ENCODE data around the gene RASGRP2.

Gene RASGRP2

GRCh38 chr11:64743591-64744543 lies at the start of gene RASGRP2:
RASGRP2 (minus strand) TSS chr11:64744142; CDS start chr11:64742866, 1,276 bp downstream.
- DNase-seq (ENCODE audit: low read depth in 2 of 2): peak in 1 of 2 experiments; percentile 66

DNA sequence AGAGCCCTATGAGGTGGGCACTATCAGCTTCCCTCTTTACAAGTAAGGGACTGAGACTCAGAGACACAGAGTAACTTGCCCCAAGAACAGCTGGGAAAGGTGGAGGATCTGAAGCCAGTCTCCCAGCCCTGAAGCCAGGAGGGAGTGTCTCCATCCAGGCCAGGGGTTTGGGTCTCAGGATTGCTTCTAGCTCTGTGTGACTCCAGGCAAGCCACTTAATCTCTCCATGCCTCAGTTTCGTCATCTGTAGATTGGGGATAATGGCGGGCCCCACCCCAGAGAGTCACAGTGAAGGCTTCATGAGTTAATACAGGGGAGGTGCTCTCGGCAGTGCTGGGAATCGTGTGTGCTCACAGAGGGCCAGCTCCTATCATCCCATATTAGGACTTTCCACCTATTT lies 48.5 kb upstream of the RASGRP2 start:
- no peak for DNase-seq (ENCODE audit: low read depth in 2 of 2)

GRCh38 chr11:64791781-64792291 lies 47.9 kb upstream of the RASGRP2 start:
- no peak for DNase-seq (ENCODE audit: low read depth in 2 of 2)

DNA sequence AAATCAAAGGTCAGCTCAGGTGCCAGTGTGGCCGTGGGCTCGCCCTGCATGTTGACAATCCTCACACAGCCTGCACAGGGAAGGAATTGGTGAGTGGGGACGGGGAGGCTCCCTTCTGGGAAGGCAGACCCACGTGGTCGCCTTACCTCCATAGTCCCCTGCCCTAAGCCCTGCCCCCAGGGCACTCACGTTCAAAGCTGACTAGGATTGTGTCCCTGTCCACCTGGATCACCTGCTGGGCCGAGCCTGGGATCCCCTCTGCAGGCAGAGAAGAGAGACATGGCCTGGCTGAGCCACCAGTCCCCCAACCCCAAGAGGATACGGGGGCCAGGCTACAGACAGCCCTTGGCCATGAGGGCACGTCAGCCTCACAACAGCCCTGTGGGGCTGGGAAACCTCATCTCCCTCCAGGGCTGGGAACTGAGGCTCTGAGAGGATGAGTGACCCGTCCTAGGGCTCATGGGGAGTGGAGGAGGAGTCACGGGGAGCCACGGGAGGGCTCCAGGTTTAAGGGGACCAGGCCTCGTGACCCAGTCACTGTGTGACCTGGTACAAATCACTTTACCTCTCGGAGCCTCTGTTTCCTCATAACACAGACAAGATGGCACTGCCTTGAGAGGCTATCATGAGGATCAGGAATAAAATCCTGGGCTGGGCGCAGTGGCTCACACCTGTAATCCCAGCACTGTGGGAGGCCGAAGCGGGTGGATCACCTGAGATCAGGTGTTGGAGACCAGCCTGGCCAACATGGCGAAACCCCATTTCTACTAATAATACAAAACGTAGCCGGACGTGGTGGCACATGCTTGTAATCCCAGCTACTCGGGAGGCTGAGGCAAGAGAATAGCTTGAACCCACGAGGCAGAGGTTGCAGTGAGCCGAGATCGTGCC lies 46.5 kb upstream of the RASGRP2 start:
- no peak for DNase-seq (ENCODE audit: low read depth in 2 of 2)

GRCh38 chr11:64789331-64790204 lies 45.6 kb upstream of the RASGRP2 start:
- DNase-seq (ENCODE audit: low read depth in 2 of 2): no peak

DNA sequence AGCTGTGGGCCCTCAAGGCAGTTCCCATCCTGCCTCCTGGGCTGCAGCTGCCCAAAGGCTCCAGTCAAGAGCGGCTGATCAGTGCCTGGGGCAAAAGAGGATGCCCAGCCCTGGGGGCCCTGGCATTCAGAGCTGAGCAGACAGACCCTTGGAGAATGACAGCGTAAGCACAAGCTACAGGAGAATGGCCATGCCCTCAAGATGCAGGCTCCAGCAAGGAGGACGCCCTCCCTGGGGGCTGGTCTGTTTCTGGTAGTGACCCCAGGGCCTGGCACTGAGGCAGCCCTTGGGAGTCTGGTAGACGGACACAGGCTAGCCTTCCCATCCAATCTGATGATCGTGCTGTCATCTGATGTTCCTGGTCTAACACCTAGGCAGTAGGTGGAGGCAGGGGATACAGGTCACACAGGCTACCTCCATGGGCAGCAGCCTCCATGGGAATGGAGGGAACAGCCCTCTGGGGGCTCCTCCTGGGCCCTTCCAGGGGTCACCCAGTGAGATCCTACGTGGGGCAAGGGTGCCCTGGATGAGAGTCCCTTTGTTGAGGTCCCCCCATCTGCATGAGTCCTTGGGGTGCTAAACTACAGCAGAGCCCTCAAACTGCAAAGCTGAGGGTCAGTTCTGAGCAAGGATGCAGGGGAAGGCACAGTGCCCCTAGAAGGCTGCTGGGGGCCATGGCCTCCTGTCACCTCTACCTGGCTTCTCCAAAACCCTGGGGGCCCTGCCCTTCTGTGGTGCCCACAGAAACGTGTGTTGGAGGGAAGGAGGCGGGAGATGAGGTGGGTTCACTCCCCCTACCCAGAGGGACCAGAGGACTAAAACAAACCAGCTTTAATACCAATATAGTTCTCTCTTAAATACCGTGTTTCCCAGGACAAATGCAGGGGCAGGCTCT lies 44.6 kb upstream of the RASGRP2 start:
- no peak for DNase-seq (ENCODE audit: low read depth in 2 of 2)

DNA sequence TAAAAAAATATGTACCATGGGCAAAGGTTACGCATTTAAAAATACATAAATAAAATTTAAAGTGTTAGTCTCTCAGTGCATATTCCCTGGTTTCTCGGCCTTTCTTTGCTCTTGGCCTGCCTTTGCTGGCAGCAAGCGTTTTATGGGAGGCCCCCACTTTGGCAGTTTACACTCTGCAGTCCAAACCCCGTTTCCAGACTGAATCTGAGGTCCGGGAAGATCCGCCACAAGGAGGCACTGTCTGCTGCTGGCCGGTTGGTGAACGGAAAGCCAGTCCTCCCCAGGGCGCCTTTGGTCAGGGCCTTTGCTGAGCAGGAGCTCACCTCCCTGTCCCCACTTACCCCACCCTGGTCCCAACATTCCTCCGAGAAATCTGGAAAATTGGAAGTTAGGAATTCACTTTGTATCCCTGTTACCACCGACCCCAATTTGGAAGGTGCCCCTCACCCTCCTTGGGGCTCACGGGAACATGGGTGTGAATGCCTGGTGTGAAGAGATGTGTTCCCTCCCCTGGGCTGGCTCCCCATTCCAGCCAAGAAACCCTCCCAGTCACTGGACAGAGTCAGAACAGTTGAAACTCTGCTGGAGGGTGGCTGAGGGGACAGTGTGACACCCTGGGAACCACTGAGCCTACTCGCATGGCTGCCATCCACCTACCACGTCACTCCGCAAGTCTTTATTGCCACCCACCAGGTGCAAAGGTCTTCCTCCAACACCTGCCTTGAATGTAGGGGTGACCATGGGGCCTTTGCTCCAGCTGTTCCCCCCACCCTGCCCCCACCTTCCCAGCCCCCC lies 43.8 kb upstream of the RASGRP2 start:
- peak in 1 of 2 experiments; percentile 51 for DNase-seq (ENCODE audit: low read depth in 2 of 2)

DNA sequence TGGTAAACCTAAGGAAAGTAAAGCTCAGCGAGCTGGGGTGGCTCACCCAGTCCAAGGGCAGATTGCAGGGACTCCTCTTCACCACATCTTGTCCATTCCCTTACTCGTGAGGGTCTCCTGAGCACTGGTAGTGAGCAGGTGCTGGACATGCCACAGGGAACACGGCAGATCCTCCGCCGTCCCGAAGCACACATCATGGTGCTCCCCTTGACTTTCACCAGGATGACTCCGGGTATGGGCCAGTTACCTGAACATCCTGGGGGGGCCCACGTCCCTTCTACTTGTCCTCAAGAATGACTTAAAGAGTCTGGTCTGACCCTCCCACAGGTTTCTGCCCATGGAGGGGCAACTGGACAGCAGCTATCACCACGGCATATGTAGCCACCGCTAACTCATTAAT lies 42.4 kb upstream of the RASGRP2 start:
- DNase-seq (ENCODE audit: low read depth in 2 of 2): no peak

- no peak for DNase-seq (ENCODE audit: low read depth in 2 of 2)
Measured at GRCh38 chr11:64784813-64785581, 41.1 kb upstream of the RASGRP2 start.

GRCh38 chr11:64778473-64779298 lies 34.7 kb upstream of the RASGRP2 start, which contains the start of gene SF1:
SF1 (minus strand) TSS chr11:64778542; CDS start chr11:64778392, 150 bp downstream.
- DNase-seq (ENCODE audit: low read depth in 2 of 2): peak; percentile 98

DNA sequence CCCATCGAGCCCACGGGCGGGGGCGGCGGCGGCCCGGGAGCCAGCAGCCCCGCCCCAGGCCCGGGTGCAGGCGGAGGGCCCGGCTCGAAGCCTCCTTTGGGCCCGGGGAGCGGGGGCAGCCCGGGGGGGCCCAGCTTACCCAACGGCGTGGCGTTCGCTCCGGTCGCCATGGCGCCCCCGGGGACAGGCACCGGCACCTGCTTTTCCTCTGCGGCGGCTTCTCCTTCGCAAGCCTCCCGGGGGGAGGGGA lies 34.2 kb upstream of the RASGRP2 start:
- DNase-seq (ENCODE audit: low read depth in 2 of 2): no peak

GRCh38 chr11:64777449-64778222 lies 33.7 kb upstream of the RASGRP2 start:
- peak; percentile 62 to 66 for DNase-seq (ENCODE audit: low read depth in 2 of 2)

DNA sequence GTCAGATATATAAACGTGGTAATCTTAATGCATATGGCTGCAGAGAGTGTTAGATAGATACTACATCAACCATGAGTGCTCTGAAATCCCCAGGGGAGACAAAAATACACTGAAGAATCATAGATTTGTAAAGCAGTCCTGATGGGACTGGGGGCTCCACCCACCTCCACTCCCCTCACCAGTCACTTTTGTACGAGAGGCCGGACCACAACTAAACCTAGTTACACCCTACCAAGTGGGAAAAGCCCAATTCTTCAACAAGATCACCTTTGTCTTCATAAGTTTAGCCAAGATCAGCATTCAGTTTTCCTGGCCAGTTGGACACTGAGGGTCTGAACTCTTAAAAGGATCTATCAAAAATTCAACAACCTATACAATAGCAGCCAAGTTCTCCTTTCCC lies 32.9 kb upstream of the RASGRP2 start:
- no peak for DNase-seq (ENCODE audit: low read depth in 2 of 2)

GRCh38 chr11:64776425-64776824 lies 32.5 kb upstream of the RASGRP2 start:
- DNase-seq (ENCODE audit: low read depth in 2 of 2): no peak

DNA sequence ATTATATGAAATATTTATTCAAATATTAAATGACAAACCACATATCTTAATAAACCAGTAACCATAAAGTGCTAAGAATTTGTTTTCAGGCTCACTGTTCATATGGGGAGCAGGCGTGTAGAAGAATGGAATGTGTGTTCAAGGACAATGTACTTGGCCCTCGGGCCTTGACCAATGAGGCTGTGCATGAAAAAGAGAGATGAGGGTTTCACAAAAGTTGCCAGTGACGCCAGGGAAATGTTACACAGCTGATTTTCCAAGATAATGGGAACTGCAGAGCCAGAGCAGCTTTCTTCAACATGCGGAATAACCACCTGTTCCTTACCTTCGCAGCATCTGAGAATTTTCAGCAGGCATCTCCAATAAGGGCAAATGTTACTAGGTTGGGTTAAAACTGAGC lies 30.2 kb upstream of the RASGRP2 start:
- no peak for DNase-seq (ENCODE audit: low read depth in 2 of 2)

GRCh38 chr11:64772303-64773018 lies 28.5 kb upstream of the RASGRP2 start:
- DNase-seq (ENCODE audit: low read depth in 2 of 2): no peak

Measured in stimulated activated CD4-positive, alpha-beta T cell treated with anti-CD3 and anti-CD28 coated beads, Interleukin-12 subunit alpha, Interleukin-12 subunit beta, amount 100 ng/mL, for 24 hours (primary cell).